ENCODE measurements around the gene DAP.
A peak's percentile ranks its signal among the peaks of the same experiment; 100 is the strongest.
"Not testable (repeated sequence)": the region's sequence is repeated elsewhere in the genome, so short reads cannot be mapped to it uniquely, and the experiment has no call there.

Gene DAP, protein sequence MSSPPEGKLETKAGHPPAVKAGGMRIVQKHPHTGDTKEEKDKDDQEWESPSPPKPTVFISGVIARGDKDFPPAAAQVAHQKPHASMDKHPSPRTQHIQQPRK

DNA sequence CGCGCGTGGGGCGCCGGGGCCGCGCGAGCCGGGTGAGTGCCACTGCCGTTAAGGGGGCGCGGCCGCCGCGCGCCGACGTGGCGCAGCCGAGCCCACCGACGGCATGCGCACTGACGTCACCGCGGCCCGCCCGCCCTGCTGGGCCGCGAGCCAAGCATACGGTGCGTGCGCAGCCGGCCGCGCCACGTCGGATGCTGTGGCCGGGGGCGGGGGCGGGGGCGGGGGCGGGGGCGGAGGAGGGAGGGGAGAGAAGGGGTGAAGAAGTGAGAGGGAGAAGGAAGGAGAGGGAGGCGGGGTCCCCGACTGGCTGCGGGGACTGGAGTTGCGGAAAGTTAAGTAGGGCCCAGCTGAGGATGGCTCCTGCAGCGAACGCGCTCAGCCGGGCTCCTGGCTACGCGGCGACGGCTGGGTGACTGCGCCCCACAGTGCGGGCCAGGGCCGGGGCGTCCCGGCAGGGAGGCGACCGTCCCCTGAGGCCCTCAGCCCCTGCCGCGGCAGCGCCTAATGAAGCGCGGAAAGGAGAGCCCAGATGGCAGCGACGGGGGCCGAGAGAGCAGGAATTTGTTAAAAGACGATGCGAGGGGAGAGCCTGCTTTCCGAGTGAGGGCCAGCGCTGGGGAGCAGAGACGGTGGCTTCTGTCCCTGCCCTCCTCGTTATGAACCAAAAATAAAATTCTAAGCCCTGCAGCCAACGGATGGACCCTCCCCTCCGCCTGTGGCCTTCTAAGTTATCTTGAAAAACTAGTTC is at the start of gene DAP:
TSS of gene DAP (minus strand) at position 50 of the 748 bp plus-strand sequence. CDS start 166 bp downstream, outside the sequence.
- peak; percentile 43 for DNase-seq

DNA sequence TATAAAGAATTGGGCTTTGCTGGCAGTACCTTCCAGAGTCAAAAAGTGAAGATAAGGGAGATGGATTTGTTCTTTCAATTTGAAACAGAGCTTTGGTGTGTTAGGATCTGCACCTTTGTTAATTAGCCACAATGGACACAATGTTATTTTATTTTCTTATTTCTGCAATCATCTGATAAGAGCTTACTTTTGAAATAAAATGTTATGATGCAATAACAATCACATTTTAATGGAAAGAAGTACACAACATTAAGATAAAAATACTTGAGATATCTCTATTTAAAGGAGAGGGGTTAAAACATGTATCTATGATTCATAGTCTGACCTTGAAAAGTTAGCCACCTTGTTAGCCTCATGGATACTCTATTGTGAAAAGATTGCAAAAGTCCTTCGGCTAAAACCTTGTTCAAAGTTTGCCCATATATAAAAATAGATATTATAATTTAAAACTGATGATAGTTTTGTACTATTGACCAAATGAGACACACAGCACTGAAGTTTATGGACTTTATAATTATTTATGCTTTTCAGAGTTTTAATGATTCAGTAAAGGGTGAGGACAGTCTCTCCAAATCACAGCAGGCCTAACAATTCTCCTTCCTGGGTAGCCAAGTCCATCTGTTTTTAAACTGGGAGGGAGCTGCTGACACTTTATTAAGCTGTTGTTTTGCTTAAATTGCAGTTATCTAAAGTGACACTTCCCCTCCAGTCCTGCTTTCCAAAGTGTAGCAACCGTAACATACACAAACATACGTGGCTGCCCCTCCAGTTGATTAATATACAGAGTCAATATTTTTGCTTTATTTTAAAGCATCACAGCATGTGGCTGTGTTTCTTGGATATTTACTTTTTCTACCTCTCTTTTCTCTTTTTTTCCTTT is 47.6 kb upstream of the DAP start:
- DNase-seq = no peak

DNA sequence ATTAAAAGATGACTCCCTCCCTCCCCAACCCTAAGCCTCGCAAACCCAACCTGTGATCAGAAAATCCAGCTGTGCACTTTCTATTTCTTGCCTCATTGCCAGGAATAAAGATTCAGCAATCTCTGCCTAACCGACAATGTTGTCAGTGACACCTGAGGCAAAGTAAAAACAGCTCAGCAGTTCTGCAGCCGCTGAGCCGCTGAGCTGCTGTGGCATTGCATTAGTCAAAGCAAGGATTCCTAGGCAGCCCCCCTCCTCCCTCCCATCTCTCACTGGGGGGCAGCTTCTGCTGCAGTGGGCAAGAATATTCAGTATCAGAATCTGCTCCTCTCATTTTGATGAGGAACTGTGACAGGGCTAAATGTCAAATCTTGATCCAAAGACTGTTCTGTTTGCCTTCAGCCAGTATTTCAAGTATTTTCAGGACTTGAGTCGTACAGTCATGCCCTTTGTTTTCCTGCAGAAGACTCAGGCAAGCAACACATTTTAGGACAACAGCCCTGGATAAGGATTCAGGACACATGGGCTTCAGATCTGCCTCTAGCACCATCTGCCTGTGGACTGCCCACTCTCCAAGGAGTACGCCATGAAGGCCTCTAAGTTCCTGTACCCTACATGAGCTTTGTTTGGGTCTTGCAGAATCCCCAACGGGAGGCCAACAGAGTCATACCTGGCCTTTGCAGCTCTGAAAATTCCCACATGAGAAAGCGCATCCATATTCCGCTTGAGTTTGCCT is 41.1 kb upstream of the DAP start:
- no peak for DNase-seq

DNA sequence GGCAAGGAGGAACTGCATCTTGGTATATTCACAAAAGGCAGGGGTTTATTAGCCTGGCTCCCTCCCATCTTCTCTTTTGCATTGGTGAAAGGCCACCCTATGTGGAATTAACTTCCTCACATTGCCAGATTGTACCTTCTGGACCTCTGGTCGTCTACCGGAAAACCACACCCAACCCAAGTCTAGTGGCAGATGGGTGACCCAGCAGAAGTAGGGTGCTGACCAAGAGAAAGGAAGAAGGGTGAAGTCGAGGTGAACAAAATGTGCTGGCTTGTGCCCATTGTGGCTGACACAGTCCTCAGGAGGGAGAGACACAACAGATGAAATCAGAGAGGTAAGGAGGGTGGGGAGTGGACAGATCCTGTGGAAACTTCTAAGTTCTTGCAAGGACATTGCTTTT is 39.8 kb upstream of the DAP start:
- no peak for DNase-seq

DNA sequence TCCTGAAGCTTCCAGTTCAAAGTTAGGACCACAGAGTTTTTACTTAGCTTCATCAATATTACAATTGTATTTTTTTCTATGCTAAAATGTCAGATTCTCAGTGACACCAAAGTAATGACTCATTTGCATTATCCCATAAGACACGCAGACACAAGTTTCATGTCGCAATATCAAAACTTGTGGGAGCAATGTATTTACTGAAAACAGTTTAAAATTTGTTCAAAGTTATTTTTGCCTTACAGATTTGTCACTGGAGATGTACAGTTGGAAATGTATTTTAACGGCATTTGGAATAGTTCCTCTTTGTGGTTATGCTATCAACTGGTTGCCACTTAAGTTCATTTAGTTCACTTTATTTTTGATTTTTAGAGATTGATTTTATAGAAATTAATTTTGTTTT is 36.2 kb upstream of the DAP start:
- no peak for DNase-seq

DNA sequence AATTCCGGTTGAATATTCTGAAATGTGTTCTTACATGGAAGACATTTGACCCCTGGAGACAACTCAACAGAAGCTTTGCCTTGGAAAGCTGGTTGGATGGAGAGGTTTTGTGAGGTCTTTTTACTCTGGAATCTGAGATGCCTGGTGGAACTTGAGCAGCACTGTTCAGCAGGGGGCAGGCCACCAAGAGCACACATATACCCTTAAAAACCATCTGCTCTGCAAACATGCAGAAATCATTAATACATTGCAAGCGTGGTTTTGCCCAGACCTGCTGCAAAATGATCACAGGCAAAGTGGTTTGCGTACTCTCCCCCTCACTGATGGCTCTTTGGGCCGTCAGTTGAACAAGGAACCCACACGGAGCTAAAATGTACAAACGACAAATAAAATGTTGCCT is 32.8 kb upstream of the DAP start:
- no peak for DNase-seq

DNA sequence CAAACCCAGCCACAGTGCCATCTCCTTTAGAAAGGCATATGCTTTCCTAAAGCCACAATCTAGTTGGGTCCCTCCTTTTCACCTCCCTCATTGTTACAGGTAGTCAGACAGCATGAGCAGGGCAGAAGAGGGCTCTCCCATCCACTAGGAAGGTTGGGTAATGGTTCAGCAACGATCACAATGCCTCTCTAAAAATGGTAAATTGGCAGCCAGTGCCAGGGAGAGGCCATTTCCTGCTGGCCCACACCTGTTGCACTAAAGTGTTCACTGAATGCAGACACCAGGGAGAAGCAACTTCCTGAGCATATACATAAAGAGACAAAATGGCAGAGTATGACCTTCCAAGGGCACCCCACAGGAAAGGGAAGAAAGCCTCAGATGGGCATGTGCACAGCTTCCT is 31.3 kb upstream of the DAP start:
- DNase-seq = no peak

DNA sequence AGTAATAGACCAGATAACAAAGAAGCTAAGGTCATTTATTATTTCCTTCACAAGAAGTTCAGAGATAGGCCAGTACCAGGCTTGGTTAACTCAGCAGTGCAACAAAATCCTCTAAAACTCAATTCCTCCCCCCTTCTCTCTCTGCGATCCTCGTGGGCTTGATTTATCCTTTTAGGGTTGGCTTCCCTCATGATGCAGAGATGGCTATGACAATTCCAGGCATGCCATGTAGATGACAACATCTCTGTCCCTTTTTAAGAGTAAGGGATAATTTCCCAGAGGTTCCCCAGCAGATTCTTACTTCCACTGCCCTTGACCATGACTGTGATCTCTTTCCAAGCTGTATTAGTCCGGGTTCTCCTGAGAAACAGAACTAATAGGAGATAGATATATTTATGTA is 28.7 kb upstream of the DAP start:
- DNase-seq = no peak

DNA sequence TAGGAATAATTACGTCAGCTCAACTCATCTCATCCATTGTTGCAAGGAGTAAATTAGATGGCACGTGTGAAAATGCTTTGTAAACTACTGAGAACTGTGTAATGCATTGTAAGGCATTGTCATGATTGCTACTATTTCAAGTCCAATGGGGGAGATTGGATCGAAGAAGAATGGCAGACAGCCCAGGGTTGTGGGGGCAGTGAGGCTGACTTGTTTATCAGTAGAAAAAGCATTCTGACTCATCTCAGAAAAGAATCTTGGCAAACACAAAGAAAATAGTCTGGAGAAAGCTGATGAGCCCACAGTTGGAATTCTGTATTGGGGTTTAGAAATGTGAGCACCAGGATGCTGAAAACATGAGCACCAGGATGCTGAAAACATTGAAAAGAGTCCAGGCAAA is 28.0 kb upstream of the DAP start:
- DNase-seq = no peak

DNA sequence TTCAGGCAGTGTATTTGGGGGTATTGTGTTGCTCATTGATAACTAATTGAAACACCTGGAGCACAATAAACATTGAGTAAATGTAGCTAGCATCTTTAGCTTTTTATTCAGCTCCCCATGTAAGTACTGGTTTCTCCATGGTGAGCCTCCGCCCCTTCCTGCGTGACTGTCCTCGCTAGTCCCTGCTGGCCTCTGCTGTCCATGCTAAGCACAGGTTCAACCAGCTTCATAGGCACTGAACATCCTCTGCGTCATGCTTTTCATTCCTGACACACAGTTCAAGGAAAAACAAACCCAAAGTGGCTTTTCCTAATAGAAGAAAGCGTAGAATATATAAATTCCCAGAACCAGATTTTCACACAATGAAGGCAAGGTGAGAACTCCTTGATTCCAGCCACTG is 27.3 kb upstream of the DAP start:
- no peak for DNase-seq

DNA sequence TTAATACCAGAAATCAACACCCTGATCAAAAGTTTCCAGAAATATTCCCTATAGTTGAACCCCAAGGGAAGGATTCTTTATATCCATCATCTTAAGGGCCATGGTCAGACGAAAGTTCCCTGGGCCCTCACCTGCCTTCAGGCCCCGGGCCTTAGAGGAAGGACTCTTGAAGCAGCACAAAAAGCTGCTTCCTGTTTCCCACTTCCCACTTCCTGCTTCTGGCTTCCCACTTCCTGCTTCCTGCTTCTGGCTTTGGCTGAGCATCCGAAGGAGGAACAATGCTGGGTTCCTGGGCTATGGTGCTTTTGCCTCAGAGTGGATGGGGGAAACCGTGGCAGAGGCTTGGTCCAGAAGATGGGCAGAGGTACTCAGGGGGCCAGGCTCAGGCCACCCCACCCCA is 25.8 kb upstream of the DAP start:
- no peak for DNase-seq

DNA sequence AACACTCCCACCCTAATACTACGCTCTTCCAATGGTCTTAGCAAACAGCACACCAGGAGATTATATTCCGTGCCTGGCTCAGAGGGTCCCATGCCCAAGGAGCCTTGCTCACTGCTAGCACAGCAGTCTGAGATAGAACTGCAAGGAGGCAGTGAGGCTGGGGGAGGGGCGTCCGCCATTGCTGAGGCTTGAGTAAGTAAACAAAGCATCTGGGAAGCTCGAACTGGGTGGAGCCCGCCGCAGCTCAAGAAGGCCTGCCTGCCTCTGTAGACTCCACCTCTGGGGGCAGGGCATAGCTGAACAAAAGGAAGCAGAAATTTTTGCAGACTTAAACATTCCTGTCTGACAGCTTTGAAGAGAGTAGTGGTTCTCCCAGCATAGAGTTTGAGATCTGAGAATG is 19.2 kb upstream of the DAP start:
- not testable (repeated sequence) for DNase-seq

DNA sequence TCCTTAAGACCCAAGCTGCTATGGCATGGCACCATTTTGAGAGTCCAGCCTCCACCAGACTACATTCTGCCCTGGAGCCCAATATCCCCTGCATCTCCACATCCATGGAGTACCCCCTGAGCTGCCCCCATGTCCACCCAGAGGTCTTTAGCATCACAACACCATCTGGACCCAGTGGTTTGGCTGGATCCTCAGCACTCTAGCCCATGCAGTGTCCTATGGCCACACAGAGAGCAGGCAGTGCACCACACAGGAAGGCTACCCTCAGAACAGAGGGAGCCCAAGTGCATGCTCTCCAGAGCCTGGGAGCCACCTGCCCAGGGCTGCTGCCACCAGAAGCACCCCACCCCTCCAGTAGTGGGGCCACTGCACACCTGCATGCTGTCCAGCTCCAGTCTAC is 18.6 kb upstream of the DAP start:
- no peak for DNase-seq

DNA sequence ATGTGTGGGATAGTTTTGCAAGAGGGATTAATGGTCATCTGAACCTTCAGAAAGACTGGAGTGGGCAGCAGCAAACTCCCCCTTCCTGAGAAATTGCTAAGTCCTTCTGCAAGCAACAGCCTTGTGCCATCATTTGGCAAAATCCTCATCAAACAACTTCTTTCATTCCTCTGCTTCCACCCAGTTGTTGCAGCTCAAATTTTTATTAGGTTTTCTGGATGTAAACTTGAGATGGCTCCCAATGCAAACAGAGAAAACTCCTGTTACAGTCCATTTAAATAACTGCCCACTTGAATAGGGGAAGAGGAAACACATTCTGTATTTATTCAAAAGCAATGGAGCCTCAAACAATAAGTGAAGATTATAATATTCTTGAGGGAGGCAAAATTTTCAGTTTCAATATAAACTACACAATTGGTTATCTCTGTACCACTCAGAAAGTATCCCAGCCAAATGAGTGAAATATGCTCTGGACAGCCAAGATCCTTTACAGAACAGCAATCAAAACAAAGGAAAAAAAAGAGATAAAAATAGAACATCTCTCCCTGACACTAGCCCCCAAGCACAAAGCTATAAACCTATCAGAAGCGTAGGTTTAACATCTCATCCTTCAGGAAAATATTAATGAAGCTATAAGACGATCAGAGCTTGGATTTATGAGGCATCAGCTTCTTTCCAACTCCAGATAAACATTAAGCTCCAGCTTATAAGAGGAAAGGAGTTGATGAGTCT is 17.3 kb upstream of the DAP start:
- DNase-seq = no peak

DNA sequence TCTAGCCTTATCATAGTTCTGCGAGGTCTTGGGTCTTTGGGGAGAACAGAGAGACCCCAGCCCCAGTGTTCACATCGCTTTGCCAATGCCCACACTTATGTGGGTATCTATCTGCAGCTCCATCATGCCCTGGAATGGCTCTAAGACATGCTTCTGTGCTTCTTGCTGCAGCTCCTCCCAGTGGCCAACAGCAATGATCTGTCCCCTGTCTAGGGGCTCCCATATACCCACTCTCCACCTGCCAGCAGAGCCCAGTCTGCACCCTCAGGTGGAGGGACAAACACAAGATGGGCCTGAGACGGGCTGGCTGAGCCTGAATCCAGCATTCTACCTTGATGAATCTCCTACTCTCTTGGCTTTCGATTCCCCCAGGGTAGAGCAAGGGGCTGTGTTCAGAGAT is 14.6 kb upstream of the DAP start:
- no peak for DNase-seq

DNA sequence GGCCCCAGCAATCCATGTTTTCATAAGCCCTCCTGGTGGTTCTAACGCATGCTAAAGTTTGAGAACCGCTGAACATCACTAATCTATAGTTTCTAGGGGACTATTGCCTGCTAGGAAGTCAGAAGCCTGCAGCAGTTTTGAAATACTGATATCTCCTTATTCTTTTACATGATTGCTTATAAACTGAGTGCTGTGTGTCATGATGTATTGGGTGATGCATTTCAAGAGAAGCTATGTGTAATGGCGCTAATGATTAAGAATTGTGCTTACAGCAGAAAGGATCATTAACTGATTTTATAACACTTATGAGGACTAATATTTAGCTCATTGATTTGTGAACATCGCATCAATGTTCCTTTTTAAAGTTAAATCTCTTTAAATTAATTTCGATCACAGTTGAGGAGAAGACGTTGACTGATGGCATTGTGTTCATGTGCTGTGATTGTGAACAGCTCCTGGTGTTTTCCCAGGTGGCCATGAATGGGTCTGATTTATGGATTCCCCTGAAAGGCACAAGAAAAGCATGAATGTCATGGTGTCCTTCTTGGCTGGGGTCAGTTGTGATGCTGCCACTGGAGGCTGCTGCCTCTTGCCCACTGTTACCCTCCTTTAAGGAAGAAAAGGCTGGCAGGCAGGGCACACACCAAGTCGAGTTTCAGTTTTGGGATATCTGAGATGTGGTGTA is 12.0 kb upstream of the DAP start:
- DNase-seq = no peak

DNA sequence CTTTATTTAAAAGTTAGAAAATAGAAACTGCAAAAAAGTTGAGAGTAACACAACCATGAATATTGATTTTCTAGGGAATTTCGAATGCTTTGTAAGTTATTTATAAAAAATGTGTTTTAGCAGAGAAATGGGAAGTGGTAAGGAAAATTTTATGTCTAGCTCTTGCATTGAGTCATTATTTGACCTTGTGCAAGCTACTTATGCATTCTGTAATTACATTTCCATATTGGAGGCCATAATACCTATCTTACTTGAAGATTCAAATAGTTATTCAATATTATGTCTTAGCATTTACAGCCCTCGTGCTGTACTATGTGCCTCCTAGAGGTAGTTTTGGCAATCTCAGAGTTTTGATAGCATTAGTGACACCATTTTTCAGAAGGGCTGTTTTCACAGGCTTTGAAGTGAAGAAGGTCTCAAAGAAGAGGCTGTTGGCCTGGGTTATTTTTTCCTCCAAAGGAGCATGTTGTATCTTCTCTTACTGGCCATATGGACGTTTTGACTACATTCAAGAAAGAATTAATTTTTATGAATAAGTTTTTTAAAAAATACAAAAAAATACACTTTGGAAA is 7.4 kb upstream of the DAP start:
- DNase-seq = no peak

DNA sequence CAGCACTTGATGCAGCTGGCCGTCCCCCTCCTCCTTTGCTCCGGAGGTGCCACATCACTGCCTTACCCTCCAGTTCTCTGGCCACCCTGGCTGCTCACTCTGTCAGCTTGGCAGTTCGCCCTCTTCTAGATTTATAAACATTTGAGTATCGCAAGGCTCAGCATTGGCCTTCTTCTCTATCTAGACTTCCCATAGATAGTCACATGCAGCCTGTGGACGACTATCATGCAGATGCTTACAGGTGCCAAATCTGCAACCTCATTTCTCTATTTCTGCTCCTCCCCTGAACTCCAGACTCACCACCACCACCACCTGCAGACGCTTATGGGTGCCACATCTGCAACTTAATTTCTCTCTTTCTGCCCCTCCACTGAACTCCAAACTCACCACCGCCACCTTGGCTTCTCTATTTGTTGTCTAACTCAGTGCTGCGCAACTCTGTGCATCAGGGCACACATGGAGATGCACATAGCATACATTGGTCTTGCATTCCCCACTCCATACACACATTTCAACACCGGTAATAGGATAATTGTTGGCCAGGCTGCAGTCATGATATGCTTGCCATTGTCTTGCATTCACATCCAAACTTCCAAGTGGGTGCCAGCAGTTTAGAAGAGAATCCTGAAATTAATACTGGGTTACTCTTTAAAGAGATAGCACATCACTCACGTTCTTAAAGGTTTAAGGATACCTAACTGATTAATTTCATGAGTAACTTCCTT is 1.9 kb upstream of the DAP start:
- DNase-seq = no peak

DNA sequence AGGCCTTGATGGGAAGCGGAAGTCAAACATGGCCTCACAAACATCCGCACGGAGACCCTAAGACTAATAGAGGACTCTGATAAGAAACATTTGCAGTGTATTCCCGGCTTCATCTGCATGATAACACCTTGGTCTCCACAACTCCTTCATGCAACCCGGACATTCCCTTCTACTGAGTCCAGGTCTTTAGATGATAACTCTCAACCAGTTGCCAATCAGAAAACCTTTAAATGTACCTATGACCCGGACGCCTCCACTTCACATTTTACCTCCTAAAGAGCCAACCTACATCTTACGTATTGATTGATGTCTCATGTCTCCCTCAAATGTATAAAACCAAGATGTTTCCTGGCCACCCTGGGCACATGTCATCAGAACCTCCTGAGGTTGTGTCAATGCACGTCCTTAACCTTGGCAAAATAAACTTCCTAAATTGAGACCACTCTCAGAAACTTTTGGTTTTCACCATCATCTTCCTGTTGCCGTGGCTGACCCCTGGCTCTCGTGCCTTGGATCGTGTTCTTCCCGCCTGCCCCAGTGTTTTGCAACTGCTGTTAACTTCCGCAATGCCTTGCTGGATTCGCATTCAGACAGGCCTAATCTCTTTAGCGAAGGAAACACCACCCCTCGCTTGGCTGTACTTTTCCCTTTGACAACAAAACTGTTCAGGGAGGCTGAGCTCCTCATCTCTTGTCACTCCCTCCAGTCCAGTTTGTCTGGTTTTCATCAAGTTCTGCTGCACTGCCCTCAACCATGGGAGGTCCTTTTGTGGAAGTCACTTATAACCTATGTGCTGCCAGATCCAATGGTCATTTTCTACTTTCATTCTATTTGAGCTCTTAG is 1.1 kb upstream of the DAP start:
- no peak for DNase-seq

DNA sequence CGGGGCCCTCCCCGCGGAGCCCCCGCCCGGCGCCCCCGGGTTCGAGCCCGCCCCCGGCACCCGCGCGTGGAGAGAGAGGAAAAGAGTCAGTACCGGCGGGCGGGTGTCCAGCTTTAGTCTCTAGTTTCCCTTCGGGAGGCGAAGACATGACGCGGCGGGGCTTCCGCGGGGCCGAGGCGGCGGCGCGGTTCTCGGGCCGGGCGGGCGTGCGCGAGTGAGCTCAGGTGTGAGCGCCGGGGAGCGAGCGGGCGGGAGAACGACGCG is 181 bp downstream of the DAP start:
- DNase-seq = no peak
